Vagina (tissue), 2 donors: Measurements from ENCODE around the gene NPRL2.

Experiments
- CTCF ChIP-seq, 3 experiments: fragments of 450-650 bp in 2 of 3; fragments of 200-600 bp in 1 of 3; sonication (generic) in 1 of 3; IDR thresholded peaks; one replicate each; pipeline ENCODE4 v1.5.1; 2017 to 2019; ENCODE audit warnings: antibody characterized with exemption in 3 of 3, mild to moderate bottlenecking in 2 of 3, moderate library complexity in 2 of 3
- POLR2A ChIP-seq, 2 donors: fragments of 450-650 bp; IDR thresholded peaks; one replicate each; pipeline ENCODE4 v1.6.1; 2017; ENCODE audit warnings: antibody characterized with exemption in 2 of 2, mild to moderate bottlenecking in 2 of 2, moderate library complexity in 2 of 2

DNA sequence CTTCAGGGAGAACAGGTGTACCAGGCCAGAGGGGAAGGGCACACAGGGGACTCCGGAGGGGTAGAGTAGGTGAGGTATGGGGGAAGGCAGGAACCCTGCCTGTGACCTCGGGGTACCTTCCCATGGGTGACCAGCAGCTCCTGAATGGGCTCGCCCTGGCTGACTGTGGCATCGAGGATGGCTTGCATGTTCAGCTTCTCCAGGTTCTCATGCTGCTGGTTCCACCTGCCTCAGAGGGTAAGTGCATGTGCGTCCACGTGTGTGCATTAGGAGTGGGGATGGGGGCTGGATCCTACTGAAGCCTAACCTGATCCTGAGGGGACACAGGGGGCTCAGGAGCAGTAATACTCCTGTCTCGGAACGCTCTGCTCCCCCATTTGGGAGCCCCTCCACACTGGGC lies 5.6 kb downstream of the NPRL2 start:
- TF ChIP-seq CTCF (IDR thresholded peaks at IDR 0.05): no peak
- no peak for TF ChIP-seq POLR2A (IDR thresholded peaks at IDR 0.05)
